MCF 10A (cell line): ENCODE results near the gene MSL3B.
"Not testable (repeated sequence)": the region's sequence is repeated elsewhere in the genome, so short reads cannot be mapped to it uniquely, and the experiment has no call there.

ENCODE experiments used
- BruUV-seq: library from RNA; stranded (reverse); fragments of 400-500 nt; replicated peaks from 2 replicates; lab custom pipeline; 2021; lab: Mats Ljungman, UMichigan
- CTCF ChIA-PET: fragments of 300-600 bp; sonication (Branson Sonifier 250); formaldehyde crosslinking; extraction: SDS; loops from one replicate; lab custom pipeline; 2021; ENCODE audit warnings: antibody characterized with exemption, inconsistent platforms; lab: Yijun Ruan, JAX
- POLR2A ChIA-PET: fragments of 300-600, 350-650 bp; sonication (Branson Sonifier 250); formaldehyde crosslinking; extraction: SDS; loops from one replicate; lab custom pipeline; 2020; ENCODE audit warnings: antibody characterized with exemption, inconsistent platforms; lab: Yijun Ruan, JAX
- DNase-seq: peaks from one replicate; pipeline ENCODE4 v3.0.0-alpha.2; 2018; ENCODE audit not compliant: unreplicated experiment
- H3K27ac Mint-ChIP-seq: one replicate; pipeline ENCODE4 v1.8.0; 2022; ENCODE audit warnings: mild to moderate bottlenecking, low read depth, mixed read lengths; ENCODE audit not compliant: unreplicated experiment
- H3K27me3 Mint-ChIP-seq: one replicate; pipeline ENCODE4 v1.8.0; 2022; ENCODE audit warnings: mixed read lengths; ENCODE audit not compliant: insufficient read depth, unreplicated experiment
- H3K36me3 Mint-ChIP-seq: one replicate; pipeline ENCODE4 v1.8.0; 2022; ENCODE audit warnings: mild to moderate bottlenecking, moderate library complexity, mixed read lengths; ENCODE audit not compliant: insufficient read depth, unreplicated experiment
- H3K4me1 Mint-ChIP-seq: one replicate; pipeline ENCODE4 v1.8.0; 2022; ENCODE audit warnings: mixed read lengths; ENCODE audit not compliant: insufficient read depth, unreplicated experiment
- H3K4me3 Mint-ChIP-seq: one replicate; pipeline ENCODE4 v1.8.0; 2022; ENCODE audit warnings: mild to moderate bottlenecking, moderate library complexity, mixed read lengths; ENCODE audit not compliant: unreplicated experiment
- H3K9me3 Mint-ChIP-seq: one replicate; pipeline ENCODE4 v1.8.0; 2022; ENCODE audit warnings: mixed read lengths; ENCODE audit not compliant: unreplicated experiment
- intact Hi-C: fragments of 100-400 bp; cut with micrococcal nuclease; formaldehyde crosslinking; loops from 2 replicates; pipeline ENCODE4 v1.14.1; 2022
- TF ChIP-seq, protein P1 (sequence below): fragments of 200-600 bp; IDR thresholded peaks from one replicate; pipeline ENCODE4 v1.8.0; 2022; ENCODE audit warnings: antibody characterized with exemption, mild to moderate bottlenecking; ENCODE audit not compliant: unreplicated experiment

Gene MSL3B

DNA sequence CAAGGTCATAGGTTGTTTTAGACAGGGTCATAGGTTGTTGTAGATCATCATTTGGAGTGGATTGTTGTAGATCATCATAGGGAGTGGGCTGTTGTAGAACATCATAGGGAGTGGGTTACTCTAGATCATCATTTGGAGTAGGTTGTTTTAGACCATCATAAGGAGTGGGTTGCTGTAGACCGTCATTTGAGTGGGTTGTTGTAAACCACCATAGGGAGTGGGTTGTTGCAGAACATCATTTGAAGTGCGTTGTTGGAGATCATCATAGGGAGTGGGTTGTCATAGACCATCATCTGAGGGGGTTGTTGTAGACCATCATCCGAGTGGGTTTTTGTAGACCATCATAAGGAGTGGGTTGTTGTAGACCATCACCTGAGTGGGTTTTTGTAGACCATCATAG lies 39.4 kb upstream of the MSL3B start:
- TF ChIP-seq, protein P1, sequence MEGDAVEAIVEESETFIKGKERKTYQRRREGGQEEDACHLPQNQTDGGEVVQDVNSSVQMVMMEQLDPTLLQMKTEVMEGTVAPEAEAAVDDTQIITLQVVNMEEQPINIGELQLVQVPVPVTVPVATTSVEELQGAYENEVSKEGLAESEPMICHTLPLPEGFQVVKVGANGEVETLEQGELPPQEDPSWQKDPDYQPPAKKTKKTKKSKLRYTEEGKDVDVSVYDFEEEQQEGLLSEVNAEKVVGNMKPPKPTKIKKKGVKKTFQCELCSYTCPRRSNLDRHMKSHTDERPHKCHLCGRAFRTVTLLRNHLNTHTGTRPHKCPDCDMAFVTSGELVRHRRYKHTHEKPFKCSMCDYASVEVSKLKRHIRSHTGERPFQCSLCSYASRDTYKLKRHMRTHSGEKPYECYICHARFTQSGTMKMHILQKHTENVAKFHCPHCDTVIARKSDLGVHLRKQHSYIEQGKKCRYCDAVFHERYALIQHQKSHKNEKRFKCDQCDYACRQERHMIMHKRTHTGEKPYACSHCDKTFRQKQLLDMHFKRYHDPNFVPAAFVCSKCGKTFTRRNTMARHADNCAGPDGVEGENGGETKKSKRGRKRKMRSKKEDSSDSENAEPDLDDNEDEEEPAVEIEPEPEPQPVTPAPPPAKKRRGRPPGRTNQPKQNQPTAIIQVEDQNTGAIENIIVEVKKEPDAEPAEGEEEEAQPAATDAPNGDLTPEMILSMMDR = no peak
- H3K27ac Mint-ChIP-seq = no peak overlapping the region
- CTCF ChIA-PET = no interaction called here
- no peak for DNase-seq
- H3K4me1 Mint-ChIP-seq = no peaks in the 10 kb centered on the region
- H3K36me3 Mint-ChIP-seq = no peaks in the 10 kb centered on the region
- POLR2A ChIA-PET = no interaction called here
- peaks cover 16% of the 10 kb centered on the region for H3K9me3 Mint-ChIP-seq
- intact Hi-C loops = no loop called here
- H3K27me3 Mint-ChIP-seq = peaks cover 82% of the 10 kb centered on the region
- H3K4me3 Mint-ChIP-seq = no peak overlapping the region
- BruUV-seq = no TSS peak

DNA sequence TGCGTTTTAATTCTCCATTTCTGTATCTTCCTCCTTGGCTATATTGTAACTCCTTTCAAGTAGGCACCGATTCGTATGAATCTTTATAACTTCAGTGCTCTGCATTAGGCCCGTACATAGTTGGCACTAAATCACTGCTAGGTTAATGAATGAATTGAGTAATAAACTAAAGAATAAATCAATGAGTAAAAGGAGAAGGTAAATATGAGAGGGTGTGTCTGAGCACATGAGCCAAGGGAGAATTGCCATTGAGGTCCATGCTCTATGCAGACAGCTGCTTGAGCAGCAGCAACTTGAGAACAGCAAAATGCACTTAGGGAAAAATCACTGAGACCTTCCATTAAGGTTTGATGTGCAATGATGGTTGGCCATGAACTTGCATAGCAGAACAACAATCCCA lies 37.8 kb upstream of the MSL3B start:
- no peak overlapping the region for H3K4me3 Mint-ChIP-seq
- CTCF ChIA-PET = no interaction called here
- POLR2A ChIA-PET = no interaction called here
- intact Hi-C loops = no loop called here
- no TSS peak for BruUV-seq
- H3K36me3 Mint-ChIP-seq = no peaks in the 10 kb centered on the region
- TF ChIP-seq, protein P1 = no peak
- H3K27ac Mint-ChIP-seq = no peak overlapping the region
- peaks cover 16% of the 10 kb centered on the region for H3K9me3 Mint-ChIP-seq
- H3K4me1 Mint-ChIP-seq = no peaks in the 10 kb centered on the region
- H3K27me3 Mint-ChIP-seq = peaks cover 88% of the 10 kb centered on the region
- DNase-seq = no peak

DNA sequence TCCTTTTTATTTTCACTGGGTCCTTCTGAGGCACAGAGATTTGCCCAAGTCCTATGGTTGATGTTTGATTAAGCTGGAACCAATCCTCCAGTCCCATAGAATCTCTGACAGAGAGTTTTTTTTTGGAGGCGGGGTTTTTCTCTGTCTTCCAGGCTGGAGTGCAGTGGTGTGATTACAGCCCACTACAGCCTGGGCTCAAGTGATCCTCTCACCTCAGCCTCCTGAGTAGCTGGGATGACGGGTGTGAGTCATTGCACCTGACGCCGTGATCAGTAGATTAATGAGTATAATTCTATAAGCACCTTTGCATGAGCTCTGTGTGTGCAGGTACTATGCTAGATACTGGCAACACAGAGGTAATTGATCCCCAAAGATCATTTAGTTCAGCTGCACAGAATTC lies 33.7 kb upstream of the MSL3B start:
- BruUV-seq = no TSS peak
- Mint-ChIP-seq H3K9me3 (peaks cover 9% of the 10 kb centered on the region), H3K4me3 (no peak overlapping the region), H3K27me3 (peaks cover 82% of the 10 kb centered on the region), H3K4me1 (no peaks in the 10 kb centered on the region), H3K27ac (no peak overlapping the region), H3K36me3 (no peaks in the 10 kb centered on the region)
- ChIA-PET POLR2A (no interaction called here), CTCF (no interaction called here)
- TF ChIP-seq, protein P1 = no peak
- DNase-seq = no peak
- intact Hi-C loops = no loop called here

GRCh38 chr2:233901367-233901766 lies 33.2 kb upstream of the MSL3B start:
- BruUV-seq = no TSS peak
- CTCF ChIA-PET = no interaction called here
- no peaks in the 10 kb centered on the region for H3K4me1 Mint-ChIP-seq

GRCh38 chr2:233896253-233896652 lies 28.1 kb upstream of the MSL3B start:
- intact Hi-C loops, H3K27ac Mint-ChIP-seq, POLR2A ChIA-PET, H3K4me3 Mint-ChIP-seq, H3K9me3 Mint-ChIP-seq, DNase-seq, BruUV-seq, CTCF ChIA-PET, H3K36me3 Mint-ChIP-seq, H3K4me1 Mint-ChIP-seq: not testable (repeated sequence)
- H3K27me3 Mint-ChIP-seq = peaks cover 28% of the 10 kb centered on the region

More at GRCh38 chr2:233901367-233901766, 33.2 kb upstream of the MSL3B start:
- H3K4me3 Mint-ChIP-seq = no peak overlapping the region
- POLR2A ChIA-PET = no interaction called here
- H3K9me3 Mint-ChIP-seq = peaks cover 9% of the 10 kb centered on the region
- TF ChIP-seq, protein P1 = no peak
- H3K27me3 Mint-ChIP-seq = peaks cover 79% of the 10 kb centered on the region
- H3K36me3 Mint-ChIP-seq = no peaks in the 10 kb centered on the region
- H3K27ac Mint-ChIP-seq = no peak overlapping the region
- DNase-seq = no peak
- intact Hi-C loops = no loop called here
